Esophagus squamous epithelium (tissue), 5 donors: ENCODE results near the gene RNF13. TPM values are rescaled to one million over a fixed set of nuclear protein-coding genes. Genes with fewer than 3 reads are reported as not detected.
"Not testable (repeated sequence)": the region's sequence is repeated elsewhere in the genome, so short reads cannot be mapped to it uniquely, and the experiment has no call there.

Experiments used
- DNase-seq: peaks from one replicate; lab custom pipeline; 2025; lab: John Stamatoyannopoulos, UW
- H3K27ac ChIP-seq, 4 donors: fragments of 200-600 bp; sonication (generic); one replicate each; pipeline ENCODE4 v1.5.1; 2016 to 2019; ENCODE audit warnings: mild to moderate bottlenecking in 1 of 4
- H3K27me3 ChIP-seq, 4 donors: fragments of 200-600 bp; sonication (generic); 1 replicate in 3 of 4; 2 replicates in 1 of 4; pipeline versions ENCODE4 v1.5.1 to v1.6.0; 2017 to 2021; ENCODE audit warnings: antibody characterized with exemption in 1 of 4
- H3K36me3 ChIP-seq, 3 donors: fragments of 200-600 bp; sonication (generic); one replicate each; pipeline ENCODE4 v1.5.1; 2016 to 2019
- H3K4me1 ChIP-seq, 3 donors: fragments of 200-600 bp; sonication (generic); one replicate each; pipeline ENCODE4 v1.5.1; 2017 to 2019
- H3K4me3 ChIP-seq, 4 donors: fragments of 200-600 bp; sonication (generic); 1 replicate in 3 of 4; 2 replicates in 1 of 4; pipeline ENCODE4 v1.5.1; 2016 to 2019; ENCODE audit warnings: mild to moderate bottlenecking in 2 of 4, moderate library complexity in 1 of 4
- H3K9me3 ChIP-seq, 3 donors: fragments of 200-600 bp; sonication (generic); one replicate each; pipeline ENCODE4 v1.5.1; 2016 to 2019
- CTCF ChIP-seq, 6 experiments: fragments of 450-650 bp in 4 of 6; fragments of 200-600 bp in 2 of 6; sonication (generic) in 2 of 6; IDR thresholded peaks; one replicate each; pipeline ENCODE4 v1.5.1; 2016 to 2019; ENCODE audit warnings: antibody characterized with exemption in 6 of 6, mild to moderate bottlenecking in 4 of 6, moderate library complexity in 4 of 6
- POLR2A ChIP-seq, 4 donors: fragments of 450-650 bp; IDR thresholded peaks; one replicate each; pipeline ENCODE4 v1.6.1; 2017; ENCODE audit warnings: antibody characterized with exemption in 4 of 4, mild to moderate bottlenecking in 4 of 4, moderate library complexity in 3 of 4
- WGBS, 2 donors: methylation state at CpG; one replicate each; pipeline ENCODE4 v1.1.5; 2018; 5-methylcytosine and 5-hydroxymethylcytosine counted together
- intact Hi-C: fragments of 100-400 bp; cut with DNase I; formaldehyde crosslinking; loops from one replicate; pipeline ENCODE4 v1.15.0; 2022
- total RNA-seq, 4 donors: library from RNA; depleted of rRNA; stranded (reverse); fragments of >200 nt; gene quantifications; one replicate each; pipeline ENCODE4 v1.1.0, GENCODE V29; 2016
- donor health status: DM: yes; HTN: yes; CAD: no.

Gene RNF13
- total RNA-seq, 4 donors from 2014 or later = 17.4 to 70.4 (median 45.8) TPM

- peak within 1 kb of the TSS; percentile 81 to 92 (median 90) for H3K27ac ChIP-seq
- 0% methylated on average over 4 of the region's 102 CpGs; no CpG with 5 or more reads in 1 of the 2 donors for WGBS, 2 donors
- H3K36me3 ChIP-seq = peaks cover 0 to 7% (median 0%) of the 10 kb centered on the region in 3 donors
- no peaks in the 10 kb centered on the region for H3K9me3 ChIP-seq
- intact Hi-C loops = no loop called here
- H3K27me3 ChIP-seq = peaks cover 0 to 13% (median 0%) of the 10 kb centered on the region in 4 donors
- H3K4me3 ChIP-seq = peak within 1 kb of the TSS; percentile 60 to 97 (median 82)
- H3K4me1 ChIP-seq = peaks cover 0 to 50% (median 0%) of the 10 kb centered on the region in 3 donors
- TF ChIP-seq POLR2A (IDR thresholded peaks at IDR 0.05) = peak in 1 of 4 donors; percentile 33
- no peak for TF ChIP-seq CTCF (IDR thresholded peaks at IDR 0.05)
- no peak for DNase-seq
These were observed 157.8 kb downstream of the RNF13 start, which contains the start of gene PFN2 for GRCh38 chr3:149970716-149971402. TSS of gene PFN2 (minus strand) at chr3:149970895. CDS start at chr3:149970856, 39 bp downstream.

GRCh38 chr3:149971403-149972075 is 158.5 kb downstream of the RNF13 start:
- intact Hi-C loops = no loop called here
- DNase-seq = no peak
- Histone ChIP-seq H3K4me3 (peak overlapping the region; percentile 60 to 97 (median 82)), H3K9me3 (no peaks in the 10 kb centered on the region), H3K36me3 (no peaks in the 10 kb centered on the region), H3K27ac (peak overlapping the region; percentile 81 to 92 (median 90)), H3K27me3 (peaks cover 0 to 13% (median 0%) of the 10 kb centered on the region in 4 donors), H3K4me1 (peaks cover 0 to 49% (median 0%) of the 10 kb centered on the region in 3 donors)
- WGBS, 2 donors = 0 to 2% methylated on average over 10 to 21 of the region's 42 CpGs
- TF ChIP-seq CTCF (IDR thresholded peaks at IDR 0.05) = no peak
- no peak for TF ChIP-seq POLR2A (IDR thresholded peaks at IDR 0.05)

GRCh38 chr3:149975919-149976318 is 162.9 kb downstream of the RNF13 start:
- Histone ChIP-seq H3K36me3 (no peaks in the 10 kb centered on the region), H3K9me3 (no peaks in the 10 kb centered on the region), H3K4me1 (peaks cover 0 to 14% (median 0%) of the 10 kb centered on the region in 3 donors), H3K4me3 (no peak overlapping the region), H3K27ac (no peak overlapping the region), H3K27me3 (peaks cover 0 to 13% (median 0%) of the 10 kb centered on the region in 4 donors)
- no peak for DNase-seq
- no peak for TF ChIP-seq CTCF (IDR thresholded peaks at IDR 0.05)
- intact Hi-C loops = no loop called here

- H3K36me3 ChIP-seq = no peaks in the 10 kb centered on the region
- no peak overlapping the region for H3K4me3 ChIP-seq
- no peak overlapping the region for H3K27ac ChIP-seq
- no peaks in the 10 kb centered on the region for H3K27me3 ChIP-seq
- TF ChIP-seq CTCF (IDR thresholded peaks at IDR 0.05) (no peak), POLR2A (IDR thresholded peaks at IDR 0.05) (no peak)
- DNase-seq = no peak
- intact Hi-C loops = no loop called here
- H3K9me3 ChIP-seq = no peaks in the 10 kb centered on the region
- WGBS, 2 donors = 45 to 73% methylated on average over 2 of the region's 2 CpGs
- H3K4me1 ChIP-seq = peaks cover 0 to 1% (median 0%) of the 10 kb centered on the region in 3 donors
These were observed 164.4 kb downstream of the RNF13 start for GRCh38 chr3:149977386-149977785.

GRCh38 chr3:149981979-149982378 is 169.0 kb downstream of the RNF13 start:
- H3K27ac ChIP-seq, DNase-seq, H3K4me1 ChIP-seq, H3K27me3 ChIP-seq, H3K9me3 ChIP-seq, H3K4me3 ChIP-seq, H3K36me3 ChIP-seq, intact Hi-C loops: not testable (repeated sequence)
- WGBS, 2 donors = 69 to 86% methylated on average over 4 to 5 of the region's 10 CpGs

GRCh38 chr3:149983053-149983452 is 170.0 kb downstream of the RNF13 start:
- H3K36me3 ChIP-seq, H3K4me3 ChIP-seq, DNase-seq, H3K27me3 ChIP-seq, H3K4me1 ChIP-seq, intact Hi-C loops, H3K9me3 ChIP-seq, H3K27ac ChIP-seq: not testable (repeated sequence)
- 92 to 98% methylated on average over 9 to 12 of the region's 32 CpGs for WGBS, 2 donors
